Activated naive CD8-positive, alpha-beta T cell treated with anti-CD3 and anti-CD28 coated beads, Interleukin-2, amount 10 ng/mL, durations not matched to agents 7 days and 5 days (primary cell): ENCODE results near the gene TPTE2. TPM values are rescaled to one million over a fixed set of nuclear protein-coding genes. Genes with fewer than 3 reads are reported as not detected.
"Not testable (repeated sequence)": the region's sequence is repeated elsewhere in the genome, so short reads cannot be mapped to it uniquely, and the experiment has no call there.

ENCODE experiments used
- ATAC-seq: fragments of 150-1000 bp; cut with Tn5 transposase; one replicate; pipeline ENCODE4 v1.10.0; 2021; ENCODE audit warnings: low read depth, moderate library complexity
- POLR2A ChIA-PET: fragments of 350-600 bp; sonication (Branson Sonifier 250); formaldehyde crosslinking; loops from one replicate; lab custom pipeline; 2021; ENCODE audit warnings: antibody characterized with exemption; lab: Charles Lee
- DNase-seq: peaks from one replicate; pipeline ENCODE4 v3.0.0; 2021
- H3K27ac Mint-ChIP-seq: one replicate; pipeline ENCODE4 v1.8.0; 2022; ENCODE audit warnings: mild to moderate bottlenecking, mixed read lengths
- H3K27me3 Mint-ChIP-seq: one replicate; pipeline ENCODE4 v1.8.0; 2022; ENCODE audit warnings: mild to moderate bottlenecking, moderate library complexity, mixed read lengths
- H3K36me3 Mint-ChIP-seq: one replicate; pipeline ENCODE4 v1.8.0; 2021; ENCODE audit warnings: mild to moderate bottlenecking, mixed read lengths
- H3K4me1 Mint-ChIP-seq: one replicate; pipeline ENCODE4 v1.8.0; 2021; ENCODE audit warnings: mixed read lengths
- H3K4me3 Mint-ChIP-seq: one replicate; pipeline ENCODE4 v1.8.0; 2022; ENCODE audit warnings: mild to moderate bottlenecking, moderate library complexity, mixed read lengths
- H3K9me3 Mint-ChIP-seq: one replicate; pipeline ENCODE4 v1.8.0; 2021; ENCODE audit warnings: mixed read lengths
- total RNA-seq, 2 experiments: library from RNA; stranded (reverse); gene quantifications; one replicate each; pipeline ENCODE4 v1.2.3, GENCODE V29; 2021

Gene TPTE2
- total RNA-seq, 2 experiments from 2014 or later, result not detected

- H3K27ac Mint-ChIP-seq, DNase-seq, POLR2A ChIA-PET, H3K27me3 Mint-ChIP-seq, H3K9me3 Mint-ChIP-seq, H3K36me3 Mint-ChIP-seq, H3K4me3 Mint-ChIP-seq, H3K4me1 Mint-ChIP-seq, ATAC-seq: not testable (repeated sequence)
These were observed 35.7 kb downstream of the TPTE2 start for GRCh38 chr13:19525634-19526033.

DNA sequence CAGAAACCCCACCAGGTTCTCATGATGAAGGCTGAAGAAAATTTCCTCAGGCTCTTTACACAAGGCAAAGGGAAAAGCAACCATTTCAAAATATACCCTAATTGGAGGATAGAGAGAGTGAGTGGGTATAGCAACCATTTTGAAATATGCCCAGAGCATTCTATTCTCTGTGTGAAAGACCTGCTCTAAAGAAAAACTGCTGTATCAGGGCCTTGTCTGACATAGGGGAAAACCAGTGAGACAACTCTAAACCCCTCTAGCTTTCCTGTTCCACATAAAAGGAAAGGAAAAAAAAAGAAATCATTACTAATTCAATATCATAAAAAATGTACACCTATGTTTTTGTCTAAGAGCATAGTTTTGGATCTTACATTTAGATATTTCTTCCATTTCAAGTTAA, 42.3 kb downstream of the TPTE2 start:
- POLR2A ChIA-PET, result no interaction called here
- H3K9me3 Mint-ChIP-seq, result no peaks in the 10 kb centered on the region

GRCh38 chr13:19507623-19508022, 53.7 kb downstream of the TPTE2 start:
- ATAC-seq, H3K9me3 Mint-ChIP-seq, DNase-seq, H3K27me3 Mint-ChIP-seq, H3K36me3 Mint-ChIP-seq, H3K27ac Mint-ChIP-seq, POLR2A ChIA-PET, H3K4me3 Mint-ChIP-seq, H3K4me1 Mint-ChIP-seq: not testable (repeated sequence)

More for the DNA sequence above, 42.3 kb downstream of the TPTE2 start:
- Mint-ChIP-seq H3K4me3 (no peak overlapping the region), H3K4me1 (peaks cover 4% of the 10 kb centered on the region), H3K36me3 (no peaks in the 10 kb centered on the region), H3K27me3 (peaks cover 8% of the 10 kb centered on the region), H3K27ac (no peak overlapping the region)
- ATAC-seq (no peak), DNase-seq (no peak)

- H3K4me3 Mint-ChIP-seq, H3K27me3 Mint-ChIP-seq, H3K4me1 Mint-ChIP-seq, DNase-seq, H3K27ac Mint-ChIP-seq, ATAC-seq, H3K9me3 Mint-ChIP-seq, POLR2A ChIA-PET, H3K36me3 Mint-ChIP-seq: not testable (repeated sequence)
These were observed 101.2 kb downstream of the TPTE2 start for GRCh38 chr13:19460126-19460525.

- H3K4me1 Mint-ChIP-seq, H3K27ac Mint-ChIP-seq, DNase-seq, H3K9me3 Mint-ChIP-seq, H3K36me3 Mint-ChIP-seq, H3K4me3 Mint-ChIP-seq, ATAC-seq, H3K27me3 Mint-ChIP-seq, POLR2A ChIA-PET: not testable (repeated sequence)
These were observed 122.2 kb downstream of the TPTE2 start for GRCh38 chr13:19439056-19439686.

- ATAC-seq, H3K27ac Mint-ChIP-seq, DNase-seq, H3K4me3 Mint-ChIP-seq, POLR2A ChIA-PET, H3K27me3 Mint-ChIP-seq, H3K4me1 Mint-ChIP-seq, H3K9me3 Mint-ChIP-seq, H3K36me3 Mint-ChIP-seq: not testable (repeated sequence)
These were observed 123.6 kb downstream of the TPTE2 start for GRCh38 chr13:19437780-19438179.

DNA sequence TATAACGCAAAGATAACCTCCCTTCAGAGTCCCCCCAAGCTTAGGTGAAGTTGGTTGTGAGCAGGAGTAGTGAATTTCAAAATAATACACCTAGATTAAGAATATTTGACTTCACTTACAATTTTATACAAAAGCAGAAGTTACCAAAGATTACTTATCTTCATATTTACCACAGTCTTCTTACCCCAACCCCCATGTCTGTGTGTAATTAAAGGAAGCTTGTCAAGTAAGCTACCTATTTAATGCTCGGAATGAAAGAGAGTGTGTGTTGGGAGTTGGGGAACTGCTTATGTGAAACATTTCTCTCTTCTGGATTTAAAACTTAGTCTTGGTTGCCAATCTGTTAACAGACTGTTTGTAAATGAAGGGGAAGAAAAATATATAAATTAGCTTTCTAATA, 139.1 kb downstream of the TPTE2 start:
- H3K4me3 Mint-ChIP-seq, ATAC-seq, POLR2A ChIA-PET, H3K9me3 Mint-ChIP-seq, H3K27ac Mint-ChIP-seq, H3K36me3 Mint-ChIP-seq, DNase-seq, H3K27me3 Mint-ChIP-seq, H3K4me1 Mint-ChIP-seq: not testable (repeated sequence)

- H3K4me3 Mint-ChIP-seq, DNase-seq, H3K27me3 Mint-ChIP-seq, H3K4me1 Mint-ChIP-seq, H3K36me3 Mint-ChIP-seq, POLR2A ChIA-PET, H3K27ac Mint-ChIP-seq, ATAC-seq: not testable (repeated sequence)
- peaks cover 16% of the 10 kb centered on the region for H3K9me3 Mint-ChIP-seq
These were observed 148.8 kb downstream of the TPTE2 start for GRCh38 chr13:19412494-19412893.

DNA sequence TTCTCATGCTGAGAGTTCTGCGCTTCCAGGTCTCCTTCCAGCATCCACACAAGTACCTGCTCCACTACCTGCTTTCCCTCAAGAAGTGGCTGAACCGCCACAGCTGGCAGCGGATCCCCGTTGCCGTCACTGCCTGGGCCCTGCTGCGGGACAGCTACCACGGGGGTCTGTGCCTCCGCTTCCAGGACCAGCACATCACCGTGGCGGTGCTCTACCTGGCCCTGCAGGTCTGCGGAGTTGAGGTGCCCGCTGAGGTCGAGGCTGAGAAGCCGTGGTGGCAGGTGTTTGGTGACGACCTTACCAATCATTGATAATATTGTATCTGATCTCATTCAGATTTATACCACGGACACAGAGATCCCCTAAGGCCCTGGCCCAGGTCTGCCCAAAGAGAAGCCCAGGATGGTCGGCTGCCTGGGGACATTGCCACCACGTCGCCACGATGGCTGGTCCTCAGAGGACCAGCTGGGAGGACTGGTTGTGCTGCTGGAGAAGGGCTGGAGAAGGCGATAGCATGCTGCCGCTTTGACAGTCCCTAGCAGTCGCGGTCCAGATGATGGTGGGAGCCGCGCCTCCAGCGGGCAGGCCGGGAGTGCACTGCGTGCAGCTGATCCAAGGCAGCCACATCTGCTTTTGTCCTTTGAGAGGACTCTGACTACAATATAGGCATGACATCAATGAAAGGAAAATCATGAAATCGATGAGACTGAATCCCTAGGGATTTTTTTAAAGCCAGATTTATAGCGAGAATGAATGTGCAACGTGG, 178.4 kb downstream of the TPTE2 start:
- ATAC-seq, H3K27ac Mint-ChIP-seq, POLR2A ChIA-PET, H3K4me3 Mint-ChIP-seq, H3K4me1 Mint-ChIP-seq, H3K36me3 Mint-ChIP-seq, H3K9me3 Mint-ChIP-seq, H3K27me3 Mint-ChIP-seq, DNase-seq: not testable (repeated sequence)

DNA sequence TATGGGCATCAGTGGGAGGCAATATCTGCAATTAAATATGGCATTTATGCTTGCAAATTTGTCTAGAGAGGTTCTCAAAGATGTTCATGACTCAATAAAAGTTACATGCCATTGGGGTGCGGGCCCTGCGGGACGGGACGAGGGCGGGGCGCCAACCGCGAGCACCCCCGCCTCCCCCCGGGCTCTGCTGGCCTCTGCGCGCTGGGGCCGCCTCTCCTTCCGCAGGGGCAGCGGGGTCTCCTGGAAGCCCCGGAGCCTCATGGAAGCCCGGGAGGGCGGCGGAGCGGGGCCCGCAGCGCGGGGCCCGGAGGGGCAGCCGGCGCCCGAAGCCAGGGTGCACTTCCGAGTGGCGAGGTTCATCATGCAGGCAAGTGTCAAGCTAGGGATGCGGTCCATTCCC, 179.2 kb downstream of the TPTE2 start:
- no peak for ATAC-seq
- Mint-ChIP-seq H3K27me3 (no peaks in the 10 kb centered on the region), H3K36me3 (no peaks in the 10 kb centered on the region), H3K9me3 (peaks cover 4% of the 10 kb centered on the region), H3K4me3 (no peak overlapping the region), H3K27ac (no peak overlapping the region), H3K4me1 (no peaks in the 10 kb centered on the region)
- DNase-seq, result no peak
- POLR2A ChIA-PET, result no interaction called here

Other genes starting within 250 kb of the TPTE2 start
- 10 to 100 TPM; 62.6 to 65.9 TPM for gene MPHOSPH8, start 72.1 kb upstream of the TPTE2 start, total RNA-seq
- 10 to 100 TPM; 75.6 to 80.3 TPM for gene PSPC1, start 221.4 kb upstream of the TPTE2 start, total RNA-seq